Adrenal gland (tissue), 5 donors: ENCODE measurements around the gene CARD6.

Source experiments
- POLR2A ChIP-seq, 2 donors: fragments of 450-650 bp; IDR thresholded peaks; one replicate each; pipeline ENCODE4 v1.6.1; 2017; ENCODE audit warnings: antibody characterized with exemption in 2 of 2, mild to moderate bottlenecking in 2 of 2, moderate library complexity in 1 of 2
- TF ChIP-seq, protein P1 (sequence below), 6 experiments: fragments of 450-650 bp in 4 of 6; fragments of 200-600 bp in 2 of 6; sonication (generic) in 1 of 6; IDR thresholded peaks; 1 replicate in 5 of 6; 2 replicates in 1 of 6; pipeline versions ENCODE4 v1.5.1 to v1.8.0; 2016 to 2021; ENCODE audit warnings: antibody characterized with exemption in 6 of 6, mild to moderate bottlenecking in 2 of 6, moderate library complexity in 1 of 6
- donor health status: DM: no; HTN: no; CAD: no.

DNA sequence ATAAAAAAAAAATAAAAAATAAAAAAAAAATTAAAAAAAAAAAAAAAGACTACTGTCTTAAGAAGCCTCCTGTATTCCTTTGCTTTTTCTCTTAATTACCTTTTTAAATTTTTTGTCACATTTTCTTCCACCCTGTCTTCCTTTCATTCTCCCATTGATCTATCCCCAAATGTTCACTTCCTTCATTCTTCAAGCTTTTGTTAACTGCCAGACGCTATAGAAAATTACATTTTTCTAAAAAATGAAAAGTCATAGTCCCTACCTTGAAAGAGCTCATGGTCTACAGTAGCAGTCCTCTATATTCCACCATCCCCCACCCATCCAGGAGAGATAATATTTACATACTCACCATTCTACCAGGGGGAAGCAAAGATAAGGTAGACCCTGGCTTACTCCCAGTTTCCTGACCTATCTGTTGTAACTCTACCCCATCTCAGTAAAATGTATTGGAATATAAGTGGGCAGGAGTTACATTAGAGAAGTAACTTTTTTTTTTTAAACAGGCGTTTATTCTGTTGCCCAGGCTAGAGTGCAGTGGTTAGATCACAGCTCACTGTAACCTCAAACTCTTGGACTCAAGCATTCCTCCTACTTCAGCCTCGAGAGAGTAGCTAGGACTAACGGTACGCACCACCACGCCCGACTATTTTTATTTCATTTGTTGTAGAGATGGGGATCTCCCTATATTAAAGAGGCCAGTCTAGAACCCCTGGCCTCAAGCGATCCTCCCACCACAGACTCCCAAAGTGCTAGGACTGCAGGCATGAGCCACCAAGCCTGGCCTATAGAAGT, 39.2 kb upstream of the CARD6 start:
- TF ChIP-seq, protein P1, sequence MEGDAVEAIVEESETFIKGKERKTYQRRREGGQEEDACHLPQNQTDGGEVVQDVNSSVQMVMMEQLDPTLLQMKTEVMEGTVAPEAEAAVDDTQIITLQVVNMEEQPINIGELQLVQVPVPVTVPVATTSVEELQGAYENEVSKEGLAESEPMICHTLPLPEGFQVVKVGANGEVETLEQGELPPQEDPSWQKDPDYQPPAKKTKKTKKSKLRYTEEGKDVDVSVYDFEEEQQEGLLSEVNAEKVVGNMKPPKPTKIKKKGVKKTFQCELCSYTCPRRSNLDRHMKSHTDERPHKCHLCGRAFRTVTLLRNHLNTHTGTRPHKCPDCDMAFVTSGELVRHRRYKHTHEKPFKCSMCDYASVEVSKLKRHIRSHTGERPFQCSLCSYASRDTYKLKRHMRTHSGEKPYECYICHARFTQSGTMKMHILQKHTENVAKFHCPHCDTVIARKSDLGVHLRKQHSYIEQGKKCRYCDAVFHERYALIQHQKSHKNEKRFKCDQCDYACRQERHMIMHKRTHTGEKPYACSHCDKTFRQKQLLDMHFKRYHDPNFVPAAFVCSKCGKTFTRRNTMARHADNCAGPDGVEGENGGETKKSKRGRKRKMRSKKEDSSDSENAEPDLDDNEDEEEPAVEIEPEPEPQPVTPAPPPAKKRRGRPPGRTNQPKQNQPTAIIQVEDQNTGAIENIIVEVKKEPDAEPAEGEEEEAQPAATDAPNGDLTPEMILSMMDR (IDR thresholded peaks at IDR 0.05): no peak
- no peak for TF ChIP-seq POLR2A (IDR thresholded peaks at IDR 0.05)
